ENCODE measurements around the gene DOCK11.

- TF ChIP-seq GATA3 (IDR thresholded peaks at IDR 0.05; ENCODE audit: low read depth, low read length) (no peak), GATA2 (IDR thresholded peaks at IDR 0.05; ENCODE audit: low read depth, low read length) (no peak)
Observed at GRCh38 chrX:118526149-118526548, 30.5 kb downstream of the DOCK11 start.
